ENCODE measurements around the gene LRRC7.

Gene LRRC7

GRCh38 chr1:69747207-69747606 lies 179.5 kb downstream of the LRRC7 start:
- no CpG with 5 or more reads among the region's 2 CpGs for WGBS, 2 donors (ENCODE audit: extremely low coverage in 2 of 2, insufficient read length in 2 of 2, insufficient replicate concordance in 1 of 2)
- Histone ChIP-seq H3K27ac (replicated peaks; ENCODE audit: low read length) (no peak overlapping the region), H4K91ac (ENCODE audit: low read depth, low read length, poor library complexity) (no peak overlapping the region), H3K9me3 (replicated peaks in 1 of 2; ENCODE audit: control insufficient read depth in 2 of 2, insufficient read depth in 1 of 2, low read depth in 1 of 2, low read length in 2 of 2) (no peaks in the 10 kb centered on the region), H3K9ac (ENCODE audit: low read depth, low read length, poor library complexity) (no peak overlapping the region), H3K4me2 (ENCODE audit: insufficient read depth, low read length, poor library complexity, severe bottlenecking) (no peak overlapping the region), H3K4me3 (ENCODE audit: low read length in 2 of 2) (no peak overlapping the region), H3K18ac (ENCODE audit: low read length) (no peak overlapping the region), H2AFZ (ENCODE audit: low read length) (no peak overlapping the region), H2BK120ac (ENCODE audit: low read depth, low read length) (no peak overlapping the region), H3K14ac (ENCODE audit: low read length) (no peak overlapping the region), H3K4me1 (ENCODE audit: control insufficient read depth in 2 of 2, insufficient read depth in 1 of 2, low read depth in 1 of 2, low read length in 2 of 2) (no peaks in the 10 kb centered on the region), H3K27me3 (ENCODE audit: control insufficient read depth in 3 of 3, insufficient read depth in 3 of 3, low read depth in 1 of 3, low read length in 3 of 3) (no peaks in the 10 kb centered on the region), H2BK15ac (ENCODE audit: low read length) (no peak overlapping the region), H3K23ac (ENCODE audit: low read depth, low read length, poor library complexity) (no peak overlapping the region), H3K4ac (ENCODE audit: low read length) (no peak overlapping the region), H2AK5ac (ENCODE audit: low read depth, low read length) (no peak overlapping the region), H2BK5ac (ENCODE audit: low read length) (no peak overlapping the region), H2BK12ac (ENCODE audit: low read length) (no peak overlapping the region), H4K8ac (ENCODE audit: low read depth, low read length) (no peak overlapping the region), H3K79me1 (ENCODE audit: low read depth, low read length) (no peaks in the 10 kb centered on the region), H3K36me3 (replicated peaks in 1 of 2; ENCODE audit: control insufficient read depth in 2 of 2, insufficient read depth in 2 of 2, low read length in 2 of 2) (no peaks in the 10 kb centered on the region)
- no peak for DNase-seq (ENCODE audit: low spot score)

- no peak overlapping the region for H3K18ac ChIP-seq (ENCODE audit: low read length)
- H3K4me2 ChIP-seq (ENCODE audit: insufficient read depth, low read length, poor library complexity, severe bottlenecking): no peak overlapping the region
- no peak overlapping the region for H2BK12ac ChIP-seq (ENCODE audit: low read length)
- H3K4me3 ChIP-seq (ENCODE audit: low read length in 2 of 2): no peak overlapping the region
- H4K91ac ChIP-seq (ENCODE audit: low read depth, low read length, poor library complexity): no peak overlapping the region
- no peaks in the 10 kb centered on the region for H3K79me1 ChIP-seq (ENCODE audit: low read depth, low read length)
- H3K27ac ChIP-seq (replicated peaks; ENCODE audit: low read length): no peak overlapping the region
- no peak overlapping the region for H2BK120ac ChIP-seq (ENCODE audit: low read depth, low read length)
- no CpG with 5 or more reads among the region's 1 CpG for WGBS, 2 donors (ENCODE audit: extremely low coverage in 2 of 2, insufficient read length in 2 of 2, insufficient replicate concordance in 1 of 2)
- no peak overlapping the region for H3K14ac ChIP-seq (ENCODE audit: low read length)
- H4K8ac ChIP-seq (ENCODE audit: low read depth, low read length): no peak overlapping the region
- H2AFZ ChIP-seq (ENCODE audit: low read length): no peak overlapping the region
- no peaks in the 10 kb centered on the region for H3K9me3 ChIP-seq (replicated peaks in 1 of 2; ENCODE audit: control insufficient read depth in 2 of 2, insufficient read depth in 1 of 2, low read depth in 1 of 2, low read length in 2 of 2)
- H2AK5ac ChIP-seq (ENCODE audit: low read depth, low read length): no peak overlapping the region
- no peak overlapping the region for H3K23ac ChIP-seq (ENCODE audit: low read depth, low read length, poor library complexity)
- H2BK15ac ChIP-seq (ENCODE audit: low read length): no peak overlapping the region
- no peak overlapping the region for H2BK5ac ChIP-seq (ENCODE audit: low read length)
- no peaks in the 10 kb centered on the region for H3K27me3 ChIP-seq (ENCODE audit: control insufficient read depth in 3 of 3, insufficient read depth in 3 of 3, low read depth in 1 of 3, low read length in 3 of 3)
- no peaks in the 10 kb centered on the region for H3K4me1 ChIP-seq (ENCODE audit: control insufficient read depth in 2 of 2, insufficient read depth in 1 of 2, low read depth in 1 of 2, low read length in 2 of 2)
- no peak overlapping the region for H3K9ac ChIP-seq (ENCODE audit: low read depth, low read length, poor library complexity)
- no peak for DNase-seq (ENCODE audit: low spot score)
- H3K4ac ChIP-seq (ENCODE audit: low read length): no peak overlapping the region
- H3K36me3 ChIP-seq (replicated peaks in 1 of 2; ENCODE audit: control insufficient read depth in 2 of 2, insufficient read depth in 2 of 2, low read length in 2 of 2): no peaks in the 10 kb centered on the region
These were observed 182.9 kb downstream of the LRRC7 start for GRCh38 chr1:69750638-69751037.

- no CpG with 5 or more reads among the region's 2 CpGs for WGBS, 2 donors (ENCODE audit: extremely low coverage in 2 of 2, insufficient read length in 2 of 2, insufficient replicate concordance in 1 of 2)
- no peak overlapping the region for H2BK15ac ChIP-seq (ENCODE audit: low read length)
- H3K4ac ChIP-seq (ENCODE audit: low read length): no peak overlapping the region
- H2AFZ ChIP-seq (ENCODE audit: low read length): peak overlapping the region; percentile 15
- no peaks in the 10 kb centered on the region for H3K79me1 ChIP-seq (ENCODE audit: low read depth, low read length)
- no peak overlapping the region for H4K91ac ChIP-seq (ENCODE audit: low read depth, low read length, poor library complexity)
- no peak overlapping the region for H3K14ac ChIP-seq (ENCODE audit: low read length)
- no peak overlapping the region for H3K4me3 ChIP-seq (ENCODE audit: low read length in 2 of 2)
- H3K27ac ChIP-seq (replicated peaks; ENCODE audit: low read length): no peak overlapping the region
- H2BK120ac ChIP-seq (ENCODE audit: low read depth, low read length): no peak overlapping the region
- no peak for DNase-seq (ENCODE audit: low spot score)
- no peak overlapping the region for H3K9ac ChIP-seq (ENCODE audit: low read depth, low read length, poor library complexity)
- no peak overlapping the region for H2AK5ac ChIP-seq (ENCODE audit: low read depth, low read length)
- no peaks in the 10 kb centered on the region for H3K4me1 ChIP-seq (ENCODE audit: control insufficient read depth in 2 of 2, insufficient read depth in 1 of 2, low read depth in 1 of 2, low read length in 2 of 2)
- no peaks in the 10 kb centered on the region for H3K36me3 ChIP-seq (replicated peaks in 1 of 2; ENCODE audit: control insufficient read depth in 2 of 2, insufficient read depth in 2 of 2, low read length in 2 of 2)
- no peaks in the 10 kb centered on the region for H3K9me3 ChIP-seq (replicated peaks in 1 of 2; ENCODE audit: control insufficient read depth in 2 of 2, insufficient read depth in 1 of 2, low read depth in 1 of 2, low read length in 2 of 2)
- H3K27me3 ChIP-seq (ENCODE audit: control insufficient read depth in 3 of 3, insufficient read depth in 3 of 3, low read depth in 1 of 3, low read length in 3 of 3): no peaks in the 10 kb centered on the region
- no peak overlapping the region for H3K18ac ChIP-seq (ENCODE audit: low read length)
- no peak overlapping the region for H3K23ac ChIP-seq (ENCODE audit: low read depth, low read length, poor library complexity)
- H4K8ac ChIP-seq (ENCODE audit: low read depth, low read length): no peak overlapping the region
- H2BK12ac ChIP-seq (ENCODE audit: low read length): no peak overlapping the region
- H3K4me2 ChIP-seq (ENCODE audit: insufficient read depth, low read length, poor library complexity, severe bottlenecking): no peak overlapping the region
- H2BK5ac ChIP-seq (ENCODE audit: low read length): no peak overlapping the region
These were observed 185.1 kb downstream of the LRRC7 start for GRCh38 chr1:69752831-69753230.

- no peaks in the 10 kb centered on the region for H3K9me3 ChIP-seq (replicated peaks in 1 of 2; ENCODE audit: control insufficient read depth in 2 of 2, insufficient read depth in 1 of 2, low read depth in 1 of 2, low read length in 2 of 2)
- H4K91ac ChIP-seq (ENCODE audit: low read depth, low read length, poor library complexity): no peak overlapping the region
- WGBS, 2 donors (ENCODE audit: extremely low coverage in 2 of 2, insufficient read length in 2 of 2, insufficient replicate concordance in 1 of 2): no CpG with 5 or more reads among the region's 3 CpGs
- no peak overlapping the region for H2BK12ac ChIP-seq (ENCODE audit: low read length)
- no peak overlapping the region for H2BK5ac ChIP-seq (ENCODE audit: low read length)
- no peak for DNase-seq (ENCODE audit: low spot score)
- H3K4me3 ChIP-seq (ENCODE audit: low read length in 2 of 2): no peak overlapping the region
- no peaks in the 10 kb centered on the region for H3K4me1 ChIP-seq (ENCODE audit: control insufficient read depth in 2 of 2, insufficient read depth in 1 of 2, low read depth in 1 of 2, low read length in 2 of 2)
- no peak overlapping the region for H3K27ac ChIP-seq (replicated peaks; ENCODE audit: low read length)
- H3K23ac ChIP-seq (ENCODE audit: low read depth, low read length, poor library complexity): no peak overlapping the region
- H3K9ac ChIP-seq (ENCODE audit: low read depth, low read length, poor library complexity): no peak overlapping the region
- no peak overlapping the region for H4K8ac ChIP-seq (ENCODE audit: low read depth, low read length)
- H3K4ac ChIP-seq (ENCODE audit: low read length): no peak overlapping the region
- H3K18ac ChIP-seq (ENCODE audit: low read length): no peak overlapping the region
- no peak overlapping the region for H2BK120ac ChIP-seq (ENCODE audit: low read depth, low read length)
- H3K14ac ChIP-seq (ENCODE audit: low read length): no peak overlapping the region
- H3K27me3 ChIP-seq (ENCODE audit: control insufficient read depth in 3 of 3, insufficient read depth in 3 of 3, low read depth in 1 of 3, low read length in 3 of 3): no peaks in the 10 kb centered on the region
- no peak overlapping the region for H2AK5ac ChIP-seq (ENCODE audit: low read depth, low read length)
- H2BK15ac ChIP-seq (ENCODE audit: low read length): no peak overlapping the region
- H3K4me2 ChIP-seq (ENCODE audit: insufficient read depth, low read length, poor library complexity, severe bottlenecking): no peak overlapping the region
- H3K36me3 ChIP-seq (replicated peaks in 1 of 2; ENCODE audit: control insufficient read depth in 2 of 2, insufficient read depth in 2 of 2, low read length in 2 of 2): no peaks in the 10 kb centered on the region
- no peaks in the 10 kb centered on the region for H3K79me1 ChIP-seq (ENCODE audit: low read depth, low read length)
- H2AFZ ChIP-seq (ENCODE audit: low read length): no peak overlapping the region
These were observed 186.8 kb downstream of the LRRC7 start for GRCh38 chr1:69754521-69754920.

Measured in neuronal stem cell (in vitro differentiated cells).